Activated naive CD8-positive, alpha-beta T cell treated with anti-CD3 and anti-CD28 coated beads, Interleukin-2, amount 50 U/mL, for 24 hours (primary cell): ENCODE measurements around the gene TMEM190.
"Not testable (repeated sequence)": the region's sequence is repeated elsewhere in the genome, so short reads cannot be mapped to it uniquely, and the experiment has no call there.

Source experiments
- ATAC-seq: fragments of 150-1000 bp; cut with Tn5 transposase; one replicate; pipeline ENCODE4 v1.10.0; 2021
- DNase-seq: peaks from one replicate; pipeline ENCODE4 v3.0.0; 2021
- H3K27ac Mint-ChIP-seq: one replicate; pipeline ENCODE4 v1.8.0; 2021; ENCODE audit warnings: mild to moderate bottlenecking, mixed read lengths
- H3K27me3 Mint-ChIP-seq: one replicate; pipeline ENCODE4 v1.8.0; 2021; ENCODE audit warnings: mixed read lengths
- H3K36me3 Mint-ChIP-seq: one replicate; pipeline ENCODE4 v1.8.0; 2021; ENCODE audit warnings: low read depth, mixed read lengths
- H3K4me1 Mint-ChIP-seq: one replicate; pipeline ENCODE4 v1.8.0; 2021; ENCODE audit warnings: mixed read lengths
- H3K4me3 Mint-ChIP-seq: one replicate; pipeline ENCODE4 v1.8.0; 2021; ENCODE audit warnings: mild to moderate bottlenecking, moderate library complexity, mixed read lengths
- H3K9me3 Mint-ChIP-seq: one replicate; pipeline ENCODE4 v1.8.0; 2021; ENCODE audit warnings: mixed read lengths

TMEM190 gene

DNA sequence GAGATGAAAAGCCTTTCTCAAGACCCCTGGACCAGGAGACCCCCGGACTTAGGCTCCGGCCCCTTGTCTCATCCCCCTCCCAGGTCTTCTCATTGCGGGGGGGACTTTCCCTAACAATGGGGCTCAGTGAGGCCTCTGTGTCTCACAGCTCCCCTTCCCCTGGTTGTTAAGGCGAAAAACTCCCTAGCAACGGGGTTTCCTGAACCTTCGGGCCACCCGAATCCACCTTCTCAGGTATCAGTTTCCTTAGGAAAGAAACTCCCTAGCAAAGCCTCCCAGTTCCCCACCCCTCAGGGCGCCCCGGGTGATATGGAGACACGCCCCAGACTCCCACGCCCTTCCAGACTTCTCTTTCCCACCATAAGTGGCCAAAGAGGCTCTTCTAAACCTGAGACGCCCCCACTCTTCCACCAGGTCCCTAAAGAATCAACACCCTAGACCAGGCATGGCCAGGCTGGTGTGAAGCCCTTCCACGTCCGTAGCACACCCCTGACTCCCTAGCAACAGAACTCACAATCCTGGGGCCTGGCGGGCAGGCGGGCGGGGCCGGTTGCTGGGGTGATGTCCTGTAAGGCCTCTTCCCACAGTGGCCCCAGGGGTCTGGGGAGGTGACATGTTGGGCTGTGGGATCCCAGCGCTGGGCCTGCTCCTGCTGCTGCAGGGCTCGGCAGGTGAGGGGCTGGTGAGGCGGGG is at the start of gene TMEM190:
TMEM190 (plus strand) TSS at position 586 of the 693 bp plus-strand sequence; CDS start at position 614, 28 bp downstream.
- Mint-ChIP-seq H3K27me3 (peaks cover 24% of the 10 kb centered on the region), H3K4me1 (peaks cover 10% of the 10 kb centered on the region), H3K27ac (no peak within 1 kb of the TSS), H3K9me3 (no peaks in the 10 kb centered on the region), H3K36me3 (peaks cover 3% of the 10 kb centered on the region), H3K4me3 (no peak within 1 kb of the TSS)
- ATAC-seq: no peak
- no peak for DNase-seq

DNA sequence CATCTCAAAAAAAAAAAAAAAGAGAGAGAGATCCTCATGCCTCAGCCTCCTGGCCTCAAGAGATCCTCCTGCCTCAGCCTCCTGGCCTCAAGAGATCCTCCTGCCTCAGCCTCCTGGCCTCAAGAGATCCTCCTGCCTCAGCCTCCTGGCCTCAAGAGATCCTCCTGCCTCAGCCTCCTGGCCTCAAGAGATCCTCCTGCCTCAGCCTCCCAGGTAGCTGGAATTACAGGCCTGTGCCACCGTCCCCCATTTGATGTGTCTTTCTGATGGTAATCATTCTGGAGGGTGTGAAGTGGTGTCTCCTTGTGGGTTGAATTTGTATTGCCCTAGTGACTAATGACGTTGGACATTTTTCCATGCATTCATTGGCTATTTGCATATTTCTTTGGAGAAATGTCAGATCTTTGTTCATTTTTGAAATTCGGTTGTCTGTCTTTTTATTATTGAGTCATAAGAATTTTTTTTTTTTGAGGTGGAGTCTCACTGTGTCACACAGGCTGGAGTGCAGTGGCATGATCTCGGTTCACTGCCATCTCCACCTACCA is 47.8 kb upstream of the TMEM190 start:
- H3K9me3 Mint-ChIP-seq, H3K4me1 Mint-ChIP-seq, DNase-seq, H3K27ac Mint-ChIP-seq, ATAC-seq, H3K36me3 Mint-ChIP-seq, H3K4me3 Mint-ChIP-seq, H3K27me3 Mint-ChIP-seq: not testable (repeated sequence)

DNA sequence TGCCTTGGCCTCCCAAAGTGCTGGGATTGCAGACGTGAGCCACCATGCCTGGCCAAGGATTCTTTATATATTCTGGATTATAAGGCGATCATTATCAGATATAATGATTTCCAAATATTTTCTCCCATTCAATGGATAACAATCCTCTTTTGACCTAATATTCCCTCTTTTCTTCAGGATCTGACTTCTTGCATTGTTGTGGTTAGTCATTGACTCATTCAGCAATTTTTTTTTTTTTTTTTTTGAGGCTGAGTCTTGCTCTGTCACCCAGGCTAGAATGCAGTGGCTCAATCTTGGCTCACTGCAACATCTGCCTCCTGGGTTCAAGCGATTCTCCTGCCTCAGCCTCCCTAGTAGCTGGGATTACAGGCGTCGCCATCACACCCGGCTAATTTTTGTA is 46.8 kb upstream of the TMEM190 start:
- peaks cover 11% of the 10 kb centered on the region for H3K27me3 Mint-ChIP-seq
- not testable (repeated sequence) for H3K4me1 Mint-ChIP-seq, H3K36me3 Mint-ChIP-seq, H3K9me3 Mint-ChIP-seq, ATAC-seq, H3K27ac Mint-ChIP-seq, H3K4me3 Mint-ChIP-seq, DNase-seq

DNA sequence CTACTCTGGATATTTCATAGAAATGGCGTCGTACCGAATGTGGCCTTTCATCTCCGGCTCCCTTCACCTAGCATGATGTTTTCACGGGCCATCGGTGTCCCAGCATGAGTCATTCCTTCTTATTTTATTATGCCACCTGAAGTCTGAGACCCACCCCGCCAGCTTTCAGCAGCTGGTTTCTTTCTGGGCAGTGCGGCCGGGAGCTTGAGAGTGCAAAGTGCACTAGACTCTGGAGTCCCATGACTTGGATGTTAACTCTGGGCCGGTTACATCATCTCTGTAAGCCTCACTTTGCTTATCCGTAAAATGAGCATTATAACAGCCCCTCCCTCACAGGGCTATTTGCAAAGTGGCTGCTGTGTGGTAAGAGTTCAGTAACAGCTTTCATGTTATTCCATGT is 42.8 kb upstream of the TMEM190 start:
- Mint-ChIP-seq H3K9me3 (no peaks in the 10 kb centered on the region), H3K4me3 (no peak overlapping the region), H3K27me3 (peaks cover 19% of the 10 kb centered on the region), H3K36me3 (no peaks in the 10 kb centered on the region), H3K27ac (no peak overlapping the region), H3K4me1 (peaks cover 6% of the 10 kb centered on the region)
- ATAC-seq (no peak), DNase-seq (no peak)

DNA sequence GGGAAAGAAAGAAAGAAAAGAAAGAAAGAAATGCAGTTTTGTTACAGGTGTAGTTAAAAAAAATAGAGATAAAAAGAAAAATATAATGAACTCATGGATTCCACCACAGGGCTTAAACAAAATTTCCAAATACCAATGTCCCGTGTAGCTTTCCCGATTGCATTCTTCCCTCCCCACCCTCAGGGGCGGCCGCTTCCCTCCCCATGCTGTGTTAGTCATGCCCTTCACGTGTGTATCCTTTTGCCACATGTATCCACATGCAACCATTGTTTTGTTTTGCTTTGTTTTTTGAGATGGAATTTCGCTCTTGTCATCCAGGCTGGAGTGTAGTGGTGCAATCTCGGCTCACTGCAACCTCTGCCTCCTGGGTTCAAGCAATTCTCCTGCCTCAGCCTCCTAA is 40.5 kb upstream of the TMEM190 start:
- no peak overlapping the region for H3K27ac Mint-ChIP-seq
- H3K4me1 Mint-ChIP-seq: peaks cover 19% of the 10 kb centered on the region
- peaks cover 3% of the 10 kb centered on the region for H3K36me3 Mint-ChIP-seq
- H3K4me3 Mint-ChIP-seq: no peak overlapping the region
- DNase-seq (no peak), ATAC-seq (no peak)
- no peaks in the 10 kb centered on the region for H3K9me3 Mint-ChIP-seq
- peaks cover 20% of the 10 kb centered on the region for H3K27me3 Mint-ChIP-seq

DNA sequence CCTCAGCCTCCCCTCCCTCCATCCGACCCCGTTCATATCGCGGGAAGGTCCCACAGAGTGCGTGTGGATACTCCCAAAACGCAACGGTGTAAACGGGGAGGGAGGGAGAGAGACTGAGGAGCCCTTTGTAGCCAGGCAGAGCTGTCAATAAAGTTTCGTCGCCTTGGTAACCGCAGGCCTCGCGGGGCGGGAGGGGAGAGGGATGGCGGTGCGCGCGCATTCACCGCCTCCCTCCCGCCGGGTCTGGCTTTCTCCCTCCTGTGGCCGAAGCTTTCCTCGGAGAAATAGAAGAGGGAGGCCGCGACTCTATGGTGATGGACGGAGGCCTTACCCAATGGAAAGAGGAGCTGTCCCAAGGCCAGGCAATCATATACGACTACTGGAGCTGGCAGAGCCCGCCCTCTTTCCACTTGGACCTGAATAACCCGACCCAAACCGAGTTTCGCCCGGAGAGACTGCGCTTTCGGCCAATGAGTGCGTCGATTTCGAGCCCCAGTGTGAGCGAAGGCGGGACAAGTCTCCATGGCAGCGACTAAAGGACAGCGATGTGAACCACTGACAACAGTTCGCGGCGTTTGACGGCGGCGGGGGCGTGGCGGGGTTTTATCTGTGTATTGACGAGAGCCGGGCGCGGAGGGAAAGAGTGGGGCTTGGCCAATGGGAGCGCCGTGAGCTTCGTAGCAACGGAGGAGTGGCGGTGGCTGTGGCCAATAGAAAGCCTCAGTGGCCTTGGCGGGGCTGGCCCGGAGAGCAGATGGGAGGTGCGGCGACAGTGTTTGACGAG is 37.3 kb upstream of the TMEM190 start, which contains the start of gene KMT5C:
KMT5C (plus strand) TSS at position 772 of the 784 bp plus-strand sequence. CDS start 2,061 bp downstream, outside the sequence.
- H3K27ac Mint-ChIP-seq: peak within 1 kb of the TSS; percentile 97
- DNase-seq: peak; percentile 100
- peak within 1 kb of the TSS; percentile 87 for H3K4me3 Mint-ChIP-seq
- peaks cover 14% of the 10 kb centered on the region for H3K27me3 Mint-ChIP-seq
- H3K36me3 Mint-ChIP-seq: peaks cover 4% of the 10 kb centered on the region
- H3K4me1 Mint-ChIP-seq: peaks cover 24% of the 10 kb centered on the region
- ATAC-seq: peak; percentile 89
- no peaks in the 10 kb centered on the region for H3K9me3 Mint-ChIP-seq

DNA sequence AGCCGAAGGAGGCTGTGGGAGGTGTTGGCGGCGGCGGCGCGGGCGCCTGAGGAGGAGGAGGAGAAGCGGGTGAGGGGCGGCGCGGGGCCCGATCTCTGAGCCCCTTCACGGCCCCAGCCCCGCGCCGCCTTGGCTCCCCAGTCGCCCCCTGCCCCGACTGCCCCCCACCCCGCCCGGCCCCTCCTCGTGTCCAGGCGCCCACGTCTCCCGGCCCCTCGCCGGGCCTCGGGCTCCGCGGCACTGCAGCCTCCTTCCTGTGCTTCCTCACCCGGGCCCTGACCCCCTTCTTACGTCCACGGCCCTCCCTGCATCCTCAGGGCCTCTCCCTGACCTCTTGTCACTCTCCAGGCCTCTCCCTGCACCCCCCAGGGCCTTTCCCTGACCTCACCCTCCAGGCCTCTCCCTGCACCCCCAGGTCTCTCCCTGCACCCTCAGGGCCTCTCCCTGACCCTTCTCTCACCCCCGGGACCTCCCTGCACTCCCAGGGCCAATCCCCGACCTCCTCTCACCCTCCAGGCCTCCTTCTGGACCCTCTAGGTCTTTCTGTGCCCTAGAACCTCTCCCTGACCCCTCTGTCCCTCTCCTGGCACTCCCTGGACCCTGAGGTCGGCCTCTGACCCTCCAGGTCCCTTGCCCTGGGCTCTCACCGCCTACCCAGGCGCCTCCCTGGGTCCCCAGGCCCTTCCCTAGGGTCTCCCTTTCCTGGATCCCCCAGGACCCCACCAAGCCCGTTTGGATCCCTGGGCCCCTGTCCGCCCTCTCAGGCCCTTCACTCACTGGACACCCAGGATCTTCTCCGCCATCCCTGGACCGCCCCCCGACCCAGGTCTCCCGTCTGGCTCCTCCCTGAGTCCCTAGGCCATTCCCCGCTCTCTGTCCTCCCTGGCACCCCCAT is 36.5 kb upstream of the TMEM190 start:
- Mint-ChIP-seq H3K9me3 (no peaks in the 10 kb centered on the region), H3K36me3 (peaks cover 4% of the 10 kb centered on the region), H3K4me3 (peak overlapping the region; percentile 87), H3K27me3 (peaks cover 12% of the 10 kb centered on the region), H3K27ac (peak overlapping the region; percentile 97), H3K4me1 (peaks cover 24% of the 10 kb centered on the region)
- DNase-seq: peak; percentile 46
- no peak for ATAC-seq

DNA sequence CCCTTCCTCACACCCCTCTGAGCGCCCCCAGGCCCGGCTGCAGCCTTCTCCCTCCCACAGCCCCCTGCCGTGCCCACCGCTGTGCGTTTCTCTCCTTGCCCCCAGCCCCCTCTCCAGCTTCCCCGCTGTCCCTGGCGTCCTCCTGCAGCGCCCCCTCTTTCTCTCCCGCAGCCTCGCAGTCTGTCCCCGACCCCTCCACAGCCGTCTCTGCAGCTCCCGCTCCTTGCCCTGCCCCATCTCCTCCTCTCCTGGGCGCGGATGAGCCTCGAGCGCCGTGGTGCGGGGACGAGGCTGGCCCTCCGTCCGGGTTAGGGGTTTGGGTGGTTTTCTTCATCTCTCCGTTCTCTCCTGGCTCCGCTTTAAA is 35.9 kb upstream of the TMEM190 start:
- peak overlapping the region; percentile 87 for H3K4me3 Mint-ChIP-seq
- peaks cover 8% of the 10 kb centered on the region for H3K36me3 Mint-ChIP-seq
- H3K9me3 Mint-ChIP-seq: no peaks in the 10 kb centered on the region
- H3K27ac Mint-ChIP-seq: peak overlapping the region; percentile 86
- H3K4me1 Mint-ChIP-seq: peaks cover 24% of the 10 kb centered on the region
- peaks cover 12% of the 10 kb centered on the region for H3K27me3 Mint-ChIP-seq
- ATAC-seq (no peak), DNase-seq (peak; percentile 35)

DNA sequence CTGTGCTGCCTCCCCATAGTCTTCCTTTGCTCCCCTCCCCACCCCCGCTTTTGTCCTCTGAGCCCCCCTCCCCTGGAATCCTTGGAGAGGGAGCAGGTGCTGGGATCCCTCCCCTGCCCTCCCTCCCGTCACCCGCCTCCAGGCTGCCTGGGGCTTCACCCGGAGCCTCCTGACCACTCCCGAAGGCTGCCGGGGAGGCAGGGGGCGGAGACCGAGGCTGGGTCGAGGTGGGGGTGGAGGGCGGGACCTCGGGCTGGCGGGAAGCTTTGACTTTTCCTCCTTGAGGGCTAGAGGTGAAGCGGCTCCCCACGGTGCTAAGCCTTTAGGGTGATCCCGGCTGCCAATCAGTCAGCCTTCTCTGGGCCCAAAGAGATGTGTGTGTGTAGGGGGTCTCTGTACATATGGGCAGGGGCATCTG is 35.4 kb upstream of the TMEM190 start:
- peaks cover 8% of the 10 kb centered on the region for H3K36me3 Mint-ChIP-seq
- peak overlapping the region; percentile 87 for H3K4me3 Mint-ChIP-seq
- ATAC-seq (no peak), DNase-seq (peak; percentile 81)
- H3K9me3 Mint-ChIP-seq: no peaks in the 10 kb centered on the region
- peaks cover 11% of the 10 kb centered on the region for H3K27me3 Mint-ChIP-seq
- peaks cover 24% of the 10 kb centered on the region for H3K4me1 Mint-ChIP-seq
- peak overlapping the region; percentile 86 for H3K27ac Mint-ChIP-seq

DNA sequence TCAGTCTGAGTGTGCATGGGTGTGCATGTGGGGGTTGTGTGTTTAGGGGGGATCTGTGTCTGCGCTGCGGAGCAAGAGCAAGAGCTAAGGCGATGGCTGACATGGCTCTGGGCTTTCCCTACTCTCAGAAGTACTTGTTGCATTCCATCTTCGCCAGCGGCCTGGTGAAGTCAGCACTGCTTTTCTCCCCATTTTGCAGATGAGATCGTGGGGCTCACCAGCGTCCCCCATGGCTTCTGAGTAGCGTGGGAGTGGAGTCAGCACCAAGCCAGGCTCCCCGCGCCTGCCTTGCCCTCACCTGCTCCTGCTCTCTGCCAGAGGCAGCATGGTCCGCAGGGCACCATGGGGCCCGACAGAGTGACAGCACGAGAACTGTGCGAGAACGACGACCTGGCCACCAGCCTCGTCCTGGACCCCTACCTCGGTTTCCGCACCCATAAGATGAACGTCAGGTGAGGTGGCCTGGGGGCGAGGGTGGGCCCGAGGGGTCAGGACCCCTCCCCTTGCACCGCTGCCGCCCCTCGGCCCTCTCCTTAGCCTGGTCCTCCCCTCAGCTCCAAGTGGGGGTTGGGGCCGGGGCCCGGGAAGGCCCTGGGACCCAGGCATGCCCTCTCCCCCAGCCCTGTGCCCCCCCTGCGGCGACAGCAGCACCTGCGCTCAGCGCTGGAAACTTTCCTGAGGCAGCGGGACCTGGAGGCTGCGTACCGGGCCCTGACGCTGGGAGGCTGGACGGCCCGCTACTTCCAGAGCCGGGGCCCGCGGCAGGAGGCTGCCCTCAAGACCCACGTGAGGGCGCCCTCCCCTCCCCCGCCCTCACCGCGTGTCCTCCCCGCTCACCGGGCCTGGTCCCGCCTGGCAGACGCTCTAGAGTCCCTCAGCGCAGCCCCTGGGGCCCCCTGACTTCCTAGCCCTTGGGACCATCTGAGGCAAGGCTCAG is 34.8 kb upstream of the TMEM190 start:
- H3K4me3 Mint-ChIP-seq: peak overlapping the region; percentile 71
- peaks cover 8% of the 10 kb centered on the region for H3K36me3 Mint-ChIP-seq
- ATAC-seq: no peak
- H3K4me1 Mint-ChIP-seq: peaks cover 24% of the 10 kb centered on the region
- DNase-seq: no peak
- H3K27me3 Mint-ChIP-seq: peaks cover 10% of the 10 kb centered on the region
- no peaks in the 10 kb centered on the region for H3K9me3 Mint-ChIP-seq
- H3K27ac Mint-ChIP-seq: no peak overlapping the region

DNA sequence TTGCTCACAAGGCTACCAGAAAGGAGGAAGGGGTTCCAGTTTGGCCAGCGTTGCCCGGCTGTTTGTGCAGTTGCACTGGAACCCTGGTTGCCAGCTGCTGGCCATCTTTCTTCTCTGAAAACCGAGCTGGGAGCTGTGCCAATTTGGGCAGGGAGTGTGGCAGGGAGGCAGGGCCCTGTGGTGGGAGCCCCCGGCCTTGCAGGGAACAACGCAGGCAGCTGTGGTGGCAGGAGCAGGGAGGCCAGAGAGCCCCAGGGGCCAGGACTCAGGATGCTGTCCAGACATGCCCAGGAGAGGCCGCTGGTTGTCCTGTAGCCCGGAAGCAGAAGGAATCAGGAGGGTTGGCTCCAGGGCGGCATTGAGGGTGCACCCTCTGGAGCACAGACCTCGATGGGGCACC is 32.2 kb upstream of the TMEM190 start:
- no peak overlapping the region for H3K27ac Mint-ChIP-seq
- peaks cover 15% of the 10 kb centered on the region for H3K4me1 Mint-ChIP-seq
- peaks cover 3% of the 10 kb centered on the region for H3K27me3 Mint-ChIP-seq
- no peaks in the 10 kb centered on the region for H3K9me3 Mint-ChIP-seq
- no peak for DNase-seq
- no peak for ATAC-seq
- H3K4me3 Mint-ChIP-seq: no peak overlapping the region
- H3K36me3 Mint-ChIP-seq: peaks cover 7% of the 10 kb centered on the region

DNA sequence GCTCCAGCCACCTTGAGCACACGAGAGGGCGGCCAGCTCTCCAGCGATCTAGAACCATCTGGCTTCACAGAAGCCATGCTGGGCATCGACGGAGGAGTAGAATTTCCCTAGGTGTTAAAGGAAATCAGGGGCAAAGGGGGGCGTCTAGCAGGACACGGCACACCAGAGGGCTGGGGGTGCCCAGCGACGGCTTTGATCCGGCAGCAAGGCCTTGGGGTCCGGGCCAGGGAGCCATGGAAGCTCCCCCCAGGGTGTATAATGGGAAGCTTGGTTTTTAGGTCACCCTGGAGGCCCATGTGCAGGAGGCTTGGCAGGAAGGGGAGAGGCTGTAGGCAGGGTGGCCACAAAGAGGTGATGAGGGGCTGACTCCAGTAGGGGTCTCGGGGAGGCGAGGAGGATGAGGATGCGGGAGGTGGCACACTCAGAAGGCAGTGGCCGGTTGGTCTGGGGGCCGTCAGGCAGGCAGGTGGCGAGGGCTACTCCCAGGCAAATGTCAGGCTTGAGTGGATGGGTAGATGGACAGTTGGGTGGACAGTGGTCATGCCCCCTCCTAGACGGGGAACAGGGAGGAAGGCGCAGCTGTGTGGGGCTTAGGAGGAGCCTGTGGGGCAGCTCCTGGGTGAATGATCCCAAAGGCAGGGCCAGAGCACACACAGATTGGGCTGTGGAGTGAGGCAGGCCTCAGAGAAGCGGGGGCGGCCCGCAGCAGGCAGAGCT is 31.4 kb upstream of the TMEM190 start:
- no peaks in the 10 kb centered on the region for H3K27me3 Mint-ChIP-seq
- no peaks in the 10 kb centered on the region for H3K9me3 Mint-ChIP-seq
- H3K36me3 Mint-ChIP-seq: peaks cover 5% of the 10 kb centered on the region
- H3K4me3 Mint-ChIP-seq: no peak overlapping the region
- no peak for DNase-seq
- H3K4me1 Mint-ChIP-seq: peaks cover 12% of the 10 kb centered on the region
- ATAC-seq: no peak
- no peak overlapping the region for H3K27ac Mint-ChIP-seq
